ENCODE measurements around the gene TAGLN2.
A peak's percentile ranks its signal among the peaks of the same experiment; 100 is the strongest.
"Not testable (repeated sequence)": the region's sequence is repeated elsewhere in the genome, so short reads cannot be mapped to it uniquely, and the experiment has no call there.

Gene TAGLN2

GRCh38 chr1:159899634-159900033, 25.7 kb downstream of the TAGLN2 start:
- DNase-seq (ENCODE audit: low spot score): not testable (repeated sequence)

- DNase-seq (ENCODE audit: low spot score): no peak
Observed at GRCh38 chr1:159898527-159898926, 26.8 kb downstream of the TAGLN2 start.

- DNase-seq (ENCODE audit: low spot score): no peak
Observed at GRCh38 chr1:159897962-159898361, 27.3 kb downstream of the TAGLN2 start.

- DNase-seq (ENCODE audit: low spot score): no peak
Observed at GRCh38 chr1:159896546-159896930, 28.8 kb downstream of the TAGLN2 start.

GRCh38 chr1:159895836-159896545, 29.3 kb downstream of the TAGLN2 start:
- DNase-seq (ENCODE audit: low spot score): no peak

GRCh38 chr1:159895286-159895685, 30.0 kb downstream of the TAGLN2 start:
- DNase-seq (ENCODE audit: low spot score): no peak

- no peak for DNase-seq (ENCODE audit: low spot score)
Observed at GRCh38 chr1:159892944-159893343, 32.4 kb downstream of the TAGLN2 start.

GRCh38 chr1:159891275-159892157, 33.8 kb downstream of the TAGLN2 start:
- peak; percentile 89 for DNase-seq (ENCODE audit: low spot score)

GRCh38 chr1:159890390-159890789, 34.9 kb downstream of the TAGLN2 start:
- no peak for DNase-seq (ENCODE audit: low spot score)

GRCh38 chr1:159889821-159890252, 35.5 kb downstream of the TAGLN2 start:
- DNase-seq (ENCODE audit: low spot score): peak; percentile 92

GRCh38 chr1:159889202-159889601, 36.1 kb downstream of the TAGLN2 start:
- no peak for DNase-seq (ENCODE audit: low spot score)

- no peak for DNase-seq (ENCODE audit: low spot score)
Observed at GRCh38 chr1:159884296-159884695, 41.0 kb downstream of the TAGLN2 start.

- no peak for DNase-seq (ENCODE audit: low spot score)
Observed at GRCh38 chr1:159883134-159883533, 42.2 kb downstream of the TAGLN2 start.

GRCh38 chr1:159882527-159882862, 42.8 kb downstream of the TAGLN2 start:
- DNase-seq (ENCODE audit: low spot score): no peak

- DNase-seq (ENCODE audit: low spot score): peak; percentile 85
Observed at GRCh38 chr1:159881622-159882526, 43.4 kb downstream of the TAGLN2 start.

- DNase-seq (ENCODE audit: low spot score): no peak
Observed at GRCh38 chr1:159880430-159880829, 44.9 kb downstream of the TAGLN2 start.

- peak; percentile 78 for DNase-seq (ENCODE audit: low spot score)
Observed at GRCh38 chr1:159879977-159880376, 45.3 kb downstream of the TAGLN2 start.

GRCh38 chr1:159879136-159879535, 46.2 kb downstream of the TAGLN2 start:
- no peak for DNase-seq (ENCODE audit: low spot score)

GRCh38 chr1:159877695-159878444, 47.4 kb downstream of the TAGLN2 start:
- no peak for DNase-seq (ENCODE audit: low spot score)

GRCh38 chr1:159873530-159874143, 51.7 kb downstream of the TAGLN2 start:
- no peak for DNase-seq (ENCODE audit: low spot score)

GRCh38 chr1:159872891-159873290, 52.4 kb downstream of the TAGLN2 start:
- DNase-seq (ENCODE audit: low spot score): no peak

All from GM03348 (cell line).